GM12864 (cell line): ENCODE measurements around the gene CHRNA9.

Source experiments
- DNase-seq: peaks from one replicate; pipeline ENCODE4 v3.0.0-alpha.2; 2011; ENCODE audit warnings: low read depth
- H3K4me3 ChIP-seq: 2 replicates; pipeline ENCODE4 v1.5.1; 2011; ENCODE audit warnings: mild to moderate bottlenecking, low read depth, low read length, control low read depth
- TF ChIP-seq, protein P1 (sequence below): IDR thresholded peaks from 2 replicates; pipeline ENCODE4 v1.5.1; 2011; ENCODE audit warnings: low read depth, mild to moderate bottlenecking, moderate library complexity, low read length, control low read depth, inconsistent platforms; ENCODE audit errors: missing control alignments

Gene CHRNA9

DNA sequence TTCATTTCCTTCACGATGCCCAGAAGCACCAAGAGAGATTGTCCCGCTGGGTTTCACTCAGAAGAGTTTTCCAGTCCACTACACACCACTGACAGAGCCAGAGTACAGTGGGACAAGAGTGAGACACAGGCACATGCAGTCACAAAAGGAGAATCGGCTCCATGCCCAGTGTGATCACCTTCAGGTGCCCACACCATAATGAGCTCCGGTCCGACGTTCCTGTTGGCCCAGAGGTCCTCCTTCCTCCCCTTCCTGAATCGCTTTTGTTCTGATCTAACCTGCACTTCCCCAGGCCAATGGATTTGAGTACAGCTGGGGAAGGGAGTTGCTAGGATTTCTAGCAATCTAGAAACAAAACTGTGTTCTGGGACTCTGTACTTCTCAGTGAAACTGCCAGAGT, 4.6 kb upstream of the CHRNA9 start:
- DNase-seq = no peak
- TF ChIP-seq, protein P1, sequence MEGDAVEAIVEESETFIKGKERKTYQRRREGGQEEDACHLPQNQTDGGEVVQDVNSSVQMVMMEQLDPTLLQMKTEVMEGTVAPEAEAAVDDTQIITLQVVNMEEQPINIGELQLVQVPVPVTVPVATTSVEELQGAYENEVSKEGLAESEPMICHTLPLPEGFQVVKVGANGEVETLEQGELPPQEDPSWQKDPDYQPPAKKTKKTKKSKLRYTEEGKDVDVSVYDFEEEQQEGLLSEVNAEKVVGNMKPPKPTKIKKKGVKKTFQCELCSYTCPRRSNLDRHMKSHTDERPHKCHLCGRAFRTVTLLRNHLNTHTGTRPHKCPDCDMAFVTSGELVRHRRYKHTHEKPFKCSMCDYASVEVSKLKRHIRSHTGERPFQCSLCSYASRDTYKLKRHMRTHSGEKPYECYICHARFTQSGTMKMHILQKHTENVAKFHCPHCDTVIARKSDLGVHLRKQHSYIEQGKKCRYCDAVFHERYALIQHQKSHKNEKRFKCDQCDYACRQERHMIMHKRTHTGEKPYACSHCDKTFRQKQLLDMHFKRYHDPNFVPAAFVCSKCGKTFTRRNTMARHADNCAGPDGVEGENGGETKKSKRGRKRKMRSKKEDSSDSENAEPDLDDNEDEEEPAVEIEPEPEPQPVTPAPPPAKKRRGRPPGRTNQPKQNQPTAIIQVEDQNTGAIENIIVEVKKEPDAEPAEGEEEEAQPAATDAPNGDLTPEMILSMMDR = no peak
- no peak overlapping the region for H3K4me3 ChIP-seq

DNA sequence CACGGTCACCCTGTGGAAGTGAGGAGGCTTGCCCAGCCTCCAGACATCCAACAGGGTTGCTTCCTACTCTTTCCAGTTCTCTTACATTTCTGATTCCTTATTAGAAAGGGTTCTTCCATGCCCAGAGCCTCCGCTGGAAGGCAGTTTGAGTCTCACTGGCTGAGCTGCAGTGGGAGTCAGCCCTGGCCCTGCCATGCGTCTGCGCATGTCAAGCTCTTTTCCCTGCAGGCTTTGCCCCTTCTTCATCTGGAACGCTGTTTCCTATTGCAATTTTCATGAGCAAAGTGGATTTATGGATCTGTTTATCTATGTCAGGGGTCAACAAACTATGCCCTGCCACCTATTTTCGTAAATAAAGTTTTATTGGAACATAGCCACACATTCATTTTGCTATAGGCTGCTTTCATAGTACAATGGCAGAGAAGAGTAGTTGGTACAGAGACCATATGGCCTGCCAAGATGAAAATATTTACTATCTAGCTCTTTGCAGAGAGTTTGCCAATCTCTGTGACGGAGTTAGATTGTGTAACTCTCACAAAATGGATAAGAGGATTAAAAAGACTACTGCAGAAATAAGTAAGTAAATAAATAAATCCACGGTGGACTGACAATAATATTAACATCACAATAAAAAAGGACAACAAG, 3.9 kb upstream of the CHRNA9 start:
- DNase-seq = no peak
- H3K4me3 ChIP-seq = no peak overlapping the region
- TF ChIP-seq, protein P1 = no peak

DNA sequence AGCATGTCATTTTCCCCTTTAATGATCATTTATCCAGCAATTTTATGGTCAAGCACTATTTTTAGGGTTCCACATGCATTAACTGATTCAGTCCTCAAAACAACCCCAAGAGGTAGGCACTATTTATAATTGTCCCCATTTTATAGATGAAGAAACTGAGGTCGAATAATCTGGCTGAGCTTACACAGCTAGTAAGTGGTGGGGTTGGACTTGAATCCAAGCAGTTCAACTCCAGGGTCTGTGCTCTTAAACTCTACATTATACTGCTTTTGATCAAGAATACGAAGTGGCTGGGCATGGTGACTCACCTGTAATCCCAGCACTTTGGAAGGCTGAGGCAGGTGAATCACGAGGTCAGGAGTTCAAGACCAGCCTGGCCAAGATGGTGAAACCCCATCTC, 3.2 kb upstream of the CHRNA9 start:
- DNase-seq = no peak
- TF ChIP-seq, protein P1 = no peak
- no peak overlapping the region for H3K4me3 ChIP-seq

DNA sequence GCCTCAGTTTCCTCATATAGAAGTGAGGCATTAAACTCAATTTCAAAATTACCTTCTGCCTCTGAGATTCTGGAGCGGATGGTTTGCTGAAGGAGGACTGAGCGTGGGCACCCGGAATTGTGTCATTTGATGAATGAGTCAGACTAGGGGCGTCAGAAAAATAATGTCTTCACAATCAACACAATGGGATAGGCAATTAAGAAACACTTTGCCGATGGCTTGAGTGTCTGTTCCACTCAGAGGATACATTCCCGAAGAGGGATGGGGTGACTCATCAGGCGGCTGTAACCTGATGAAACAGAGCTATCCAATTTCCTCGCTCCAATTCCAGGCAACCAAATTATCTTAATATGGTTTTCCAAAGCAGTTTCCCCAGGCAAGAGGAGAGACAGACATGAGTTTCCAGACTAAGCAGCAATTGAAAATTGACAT, 1.2 kb upstream of the CHRNA9 start:
- H3K4me3 ChIP-seq = no peak overlapping the region
- no peak for DNase-seq
- TF ChIP-seq, protein P1 = no peak

DNA sequence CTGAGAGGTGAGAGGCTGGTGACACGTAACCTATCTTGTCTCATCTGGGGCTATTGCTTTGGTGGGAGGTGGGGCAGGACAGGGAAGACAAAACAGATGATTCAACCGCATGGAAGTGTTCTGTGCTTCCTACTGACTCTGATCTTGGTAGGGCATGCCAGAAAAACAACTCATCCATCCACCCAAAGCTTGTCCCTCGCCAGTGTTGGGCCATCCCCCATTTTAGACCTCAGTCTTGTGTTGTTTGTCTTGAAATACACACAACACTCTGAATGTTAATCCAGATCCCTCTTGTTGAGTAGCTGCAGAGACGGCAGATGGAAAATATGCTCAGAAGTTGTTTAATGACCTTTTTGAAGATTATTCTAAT, 377 bp downstream of the CHRNA9 start:
- TF ChIP-seq, protein P1 = no peak
- no peak overlapping the region for H3K4me3 ChIP-seq
- no peak for DNase-seq

DNA sequence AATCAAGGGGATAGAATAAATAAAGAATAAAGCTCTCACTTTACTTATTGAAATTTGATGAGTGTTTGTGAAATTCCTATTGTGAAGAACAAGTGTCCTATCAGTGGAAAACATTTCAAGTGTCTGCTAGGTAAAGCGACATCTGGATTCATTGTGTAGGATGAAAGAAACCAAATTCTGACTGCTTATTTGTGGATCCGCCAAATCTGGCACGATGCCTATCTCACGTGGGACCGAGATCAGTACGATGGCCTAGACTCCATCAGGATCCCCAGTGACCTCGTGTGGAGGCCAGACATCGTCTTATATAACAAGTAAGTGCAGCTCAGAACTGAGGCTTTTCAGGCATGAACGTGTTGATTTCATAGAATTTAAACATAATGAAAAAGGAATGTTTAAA, 1.9 kb downstream of the CHRNA9 start:
- no peak for DNase-seq
- TF ChIP-seq, protein P1 = no peak
- no peak overlapping the region for H3K4me3 ChIP-seq

DNA sequence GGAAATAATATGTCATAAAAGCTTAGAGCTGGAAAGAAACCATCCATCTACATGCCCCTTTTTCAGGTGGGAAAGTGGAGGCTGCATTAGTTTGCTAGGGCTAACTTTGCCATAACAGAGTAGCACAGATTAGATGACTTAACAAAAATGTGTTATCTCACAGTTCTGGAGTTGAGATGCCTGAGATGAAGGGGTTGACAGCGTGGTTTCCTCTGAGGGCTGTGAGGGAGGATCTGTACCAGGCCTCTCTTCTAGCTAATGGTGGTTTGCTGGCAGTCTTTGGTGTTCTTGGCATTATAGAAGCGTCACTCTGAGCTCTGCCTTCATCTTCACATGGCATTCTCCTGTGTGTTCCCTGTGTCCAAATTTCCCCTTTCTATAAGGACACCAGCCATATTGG, 2.4 kb downstream of the CHRNA9 start:
- no peak overlapping the region for H3K4me3 ChIP-seq
- TF ChIP-seq, protein P1 = no peak
- DNase-seq = no peak
